Left hindlimb (tissue), 1 donor: Measurements from ENCODE around the gene ZNF135.

Experiments
- DNase-seq: peaks from one replicate; pipeline ENCODE4 v3.0.0-alpha.2; 2018

Gene ZNF135

GRCh38 chr19:58047672-58048071 lies 11.4 kb upstream of the ZNF135 start:
- DNase-seq: no peak

DNA sequence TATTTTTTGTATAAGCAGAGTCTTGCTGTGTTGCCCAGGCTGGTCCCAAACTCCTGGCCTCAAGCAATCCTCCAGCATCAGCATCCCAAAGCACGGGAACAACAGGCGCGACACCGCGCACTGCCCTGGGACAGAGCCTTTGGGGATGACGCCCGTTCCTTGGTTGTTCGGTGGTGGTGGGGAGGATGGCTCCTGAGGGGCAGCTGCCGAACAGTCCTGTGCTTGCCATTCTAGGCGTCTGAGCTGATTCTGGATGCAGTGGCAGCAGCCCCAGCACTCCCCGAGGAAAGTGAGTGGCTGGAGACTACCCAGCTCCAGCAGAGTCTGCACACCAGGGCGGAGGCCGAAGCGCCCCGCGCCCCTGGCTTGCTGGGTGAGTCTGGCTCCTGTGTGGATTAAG lies 6.8 kb upstream of the ZNF135 start:
- no peak for DNase-seq

GRCh38 chr19:58053480-58054156 lies 5.5 kb upstream of the ZNF135 start:
- DNase-seq: no peak

GRCh38 chr19:58054901-58055874 lies 3.9 kb upstream of the ZNF135 start:
- peak; percentile 80 for DNase-seq

- no peak for DNase-seq
Measured at GRCh38 chr19:58056261-58056660, 2.8 kb upstream of the ZNF135 start.

- no peak for DNase-seq
Measured at GRCh38 chr19:58056861-58057260, 2.2 kb upstream of the ZNF135 start.

DNA sequence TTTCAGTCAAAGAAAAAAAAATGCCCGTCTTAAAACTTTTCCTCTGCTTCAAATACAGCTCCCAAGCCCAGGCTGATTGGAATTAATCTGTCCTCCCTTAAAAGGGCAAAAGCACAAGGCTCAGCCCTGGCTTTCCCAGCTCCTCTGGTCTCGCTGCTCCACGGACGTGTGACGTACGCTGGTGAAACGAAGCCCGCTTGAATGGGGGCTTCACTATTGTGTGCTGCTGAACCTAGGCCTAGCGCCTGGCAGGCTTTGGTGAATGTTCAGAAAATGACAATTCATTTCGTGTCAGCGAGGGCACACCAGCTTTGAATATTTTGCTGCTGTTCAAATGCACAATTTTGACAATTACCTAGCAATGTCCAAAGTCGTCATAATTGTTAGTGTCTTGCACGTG lies 615 bp upstream of the ZNF135 start:
- DNase-seq: no peak

DNA sequence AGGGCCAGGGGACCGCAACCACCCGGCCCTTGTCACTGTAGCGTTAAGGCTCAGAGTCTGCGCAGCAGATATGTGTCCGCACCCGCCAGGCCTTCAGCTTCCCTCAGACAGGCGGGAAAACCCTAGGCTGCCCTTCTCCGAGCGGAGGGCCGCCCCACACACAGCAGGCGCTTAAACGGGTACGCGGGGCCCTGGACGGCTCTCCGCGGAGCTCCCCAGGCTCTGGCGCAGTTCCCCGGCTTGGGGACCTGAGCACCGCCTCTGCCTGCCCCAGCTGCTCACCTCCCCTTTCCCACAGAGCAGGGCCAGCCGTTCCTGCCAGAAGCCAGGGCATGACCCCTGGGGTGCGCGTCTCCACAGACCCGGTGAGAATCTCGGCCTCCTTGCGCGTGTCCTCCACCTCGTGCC lies 593 bp downstream of the ZNF135 start:
- no peak for DNase-seq

DNA sequence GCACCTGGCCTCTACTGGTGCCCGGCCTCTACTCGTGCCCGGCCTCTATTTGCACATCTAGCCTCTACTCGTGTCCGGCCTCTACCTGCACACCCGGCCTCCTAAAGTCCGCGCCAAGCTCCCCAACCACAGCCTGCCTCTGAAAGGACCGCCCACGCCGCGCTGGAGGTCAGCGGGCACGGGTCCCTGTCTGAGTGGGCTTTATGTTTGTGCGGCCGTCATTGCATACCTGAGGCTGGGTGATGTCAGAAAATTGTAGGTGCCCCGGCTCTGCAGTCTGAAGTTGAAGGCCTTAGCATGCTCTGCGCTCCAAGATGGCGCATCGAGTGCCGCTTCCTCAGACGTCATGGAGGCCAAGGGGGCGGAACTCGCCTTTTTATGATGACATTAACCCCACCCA lies 1.1 kb downstream of the ZNF135 start:
- DNase-seq: no peak

GRCh38 chr19:58063712-58064111 lies 4.6 kb downstream of the ZNF135 start:
- DNase-seq: no peak

GRCh38 chr19:58067240-58067912 lies 8.3 kb downstream of the ZNF135 start:
- DNase-seq: no peak

DNA sequence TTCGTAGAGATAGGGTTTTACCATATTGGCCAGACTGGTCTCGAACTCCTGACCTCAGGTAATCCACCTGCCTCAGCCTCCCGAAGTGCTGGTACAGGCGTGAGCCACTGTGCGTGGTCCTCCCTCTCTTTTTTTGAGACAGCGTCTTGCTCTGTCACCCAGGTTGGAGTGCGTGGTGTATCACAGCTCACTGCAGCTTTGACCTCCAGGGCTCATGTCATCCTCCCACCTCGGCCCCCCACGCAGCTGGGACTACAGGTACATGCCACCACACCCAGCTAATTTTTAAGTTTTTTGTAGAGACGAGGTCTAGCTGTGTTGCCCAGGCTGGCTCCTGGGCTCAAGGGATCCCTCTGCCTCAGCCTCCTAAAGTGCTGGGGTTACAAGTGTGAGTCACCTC lies 20.7 kb downstream of the ZNF135 start:
- DNase-seq: no peak

- no peak for DNase-seq
Measured at GRCh38 chr19:58083021-58083420, 23.9 kb downstream of the ZNF135 start.

GRCh38 chr19:58084596-58085347 lies 25.7 kb downstream of the ZNF135 start:
- DNase-seq: no peak

DNA sequence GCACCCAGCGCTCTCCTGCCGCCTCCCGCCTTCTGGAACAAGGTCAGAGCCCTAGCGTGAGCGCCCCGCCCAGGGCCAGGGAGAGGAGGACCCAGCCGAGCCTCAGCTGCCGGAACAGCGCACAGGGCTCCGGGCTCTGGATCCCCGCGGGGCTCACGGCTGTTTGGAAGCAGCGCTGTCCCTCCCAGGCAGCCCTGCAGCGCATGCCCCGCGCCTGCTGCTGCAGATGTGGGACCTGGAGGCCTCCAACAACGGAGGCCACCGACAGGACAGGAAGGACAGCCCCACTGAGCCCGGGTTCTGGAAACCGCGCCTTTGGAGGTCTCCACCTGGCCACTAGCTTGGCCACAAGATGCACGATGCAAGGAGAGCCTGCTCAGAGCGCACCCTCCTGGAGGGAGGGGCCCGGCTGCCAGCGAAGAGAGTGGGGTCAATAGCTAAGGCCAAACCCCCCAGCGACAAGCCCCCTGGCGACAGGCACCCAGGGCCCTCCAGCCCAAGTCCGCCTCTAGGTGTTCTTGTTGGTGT lies 26.3 kb downstream of the ZNF135 start:
- no peak for DNase-seq

GRCh38 chr19:58086825-58087710 lies 28.0 kb downstream of the ZNF135 start:
- DNase-seq: no peak

- no peak for DNase-seq
Measured at GRCh38 chr19:58088521-58089052, 29.5 kb downstream of the ZNF135 start.

- DNase-seq: no peak
Measured at GRCh38 chr19:58089846-58090245, 30.8 kb downstream of the ZNF135 start.

DNA sequence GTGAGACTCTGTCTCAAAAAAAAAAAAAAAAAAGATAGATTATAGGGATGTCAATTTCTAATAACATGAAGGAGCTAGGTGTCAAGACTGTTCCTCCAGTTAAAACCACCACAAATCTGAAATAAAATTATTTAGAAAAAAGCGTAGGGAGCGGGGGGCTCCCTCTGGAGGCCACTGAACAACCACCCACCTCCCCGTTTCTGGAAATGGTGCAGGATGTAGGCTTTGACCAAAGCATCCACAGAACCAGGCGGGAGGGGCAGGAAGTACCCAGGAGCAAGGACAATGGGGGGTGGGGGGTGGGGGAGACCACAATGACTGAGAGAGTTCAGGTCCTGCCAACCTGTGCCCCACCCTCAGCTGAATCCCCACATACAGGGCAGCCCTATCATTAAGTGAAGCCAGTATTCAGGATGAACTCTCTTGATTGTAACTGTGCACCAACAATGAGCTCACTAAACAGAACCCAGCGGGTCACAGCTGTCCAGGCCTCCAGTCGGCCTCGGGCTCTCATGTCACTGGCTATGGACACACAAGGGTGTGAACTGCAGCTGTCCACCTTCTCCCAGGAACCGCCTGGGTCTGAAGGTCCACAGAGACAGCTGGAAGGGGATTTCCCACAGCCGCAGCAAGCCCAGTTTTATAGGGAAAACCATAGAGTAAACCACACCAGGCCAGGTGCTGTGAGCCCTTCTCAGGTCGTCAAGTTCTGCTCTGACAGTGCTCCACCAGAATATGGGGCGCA lies 32.3 kb downstream of the ZNF135 start:
- no peak for DNase-seq

GRCh38 chr19:58093071-58093470 lies 34.0 kb downstream of the ZNF135 start:
- DNase-seq: no peak
